HK-2 (cell line): ENCODE results near the gene IGFBP2.

Experiments used
- DNase-seq: peaks from one replicate; pipeline ENCODE4 v3.0.0-alpha.2; 2018; ENCODE audit not compliant: unreplicated experiment

Gene IGFBP2

GRCh38 chr2:216636551-216637450, 3.6 kb downstream of the IGFBP2 start:
- peak; percentile 17 for DNase-seq

DNA sequence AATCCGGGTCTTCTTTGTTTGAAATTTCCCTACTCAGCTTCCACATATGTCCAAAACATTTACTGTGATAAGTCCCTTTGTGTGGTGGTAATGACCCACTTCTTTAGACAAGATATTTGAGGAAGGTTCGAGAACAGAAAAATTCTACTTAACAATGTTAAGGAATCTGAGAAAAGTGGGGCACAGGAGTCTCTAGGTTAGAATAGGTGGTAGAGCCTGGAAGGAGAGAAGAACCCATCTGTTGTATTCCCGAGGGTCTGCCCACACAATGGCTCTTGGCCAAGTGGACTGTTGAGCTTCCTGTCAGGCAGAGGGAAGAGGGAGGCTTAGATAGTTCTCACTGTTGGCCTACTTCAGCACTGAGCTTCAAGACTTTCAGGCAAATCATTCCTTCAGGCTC, 4.3 kb downstream of the IGFBP2 start:
- DNase-seq: no peak

- no peak for DNase-seq
Observed at GRCh38 chr2:216643986-216644659, 10.9 kb downstream of the IGFBP2 start.

DNA sequence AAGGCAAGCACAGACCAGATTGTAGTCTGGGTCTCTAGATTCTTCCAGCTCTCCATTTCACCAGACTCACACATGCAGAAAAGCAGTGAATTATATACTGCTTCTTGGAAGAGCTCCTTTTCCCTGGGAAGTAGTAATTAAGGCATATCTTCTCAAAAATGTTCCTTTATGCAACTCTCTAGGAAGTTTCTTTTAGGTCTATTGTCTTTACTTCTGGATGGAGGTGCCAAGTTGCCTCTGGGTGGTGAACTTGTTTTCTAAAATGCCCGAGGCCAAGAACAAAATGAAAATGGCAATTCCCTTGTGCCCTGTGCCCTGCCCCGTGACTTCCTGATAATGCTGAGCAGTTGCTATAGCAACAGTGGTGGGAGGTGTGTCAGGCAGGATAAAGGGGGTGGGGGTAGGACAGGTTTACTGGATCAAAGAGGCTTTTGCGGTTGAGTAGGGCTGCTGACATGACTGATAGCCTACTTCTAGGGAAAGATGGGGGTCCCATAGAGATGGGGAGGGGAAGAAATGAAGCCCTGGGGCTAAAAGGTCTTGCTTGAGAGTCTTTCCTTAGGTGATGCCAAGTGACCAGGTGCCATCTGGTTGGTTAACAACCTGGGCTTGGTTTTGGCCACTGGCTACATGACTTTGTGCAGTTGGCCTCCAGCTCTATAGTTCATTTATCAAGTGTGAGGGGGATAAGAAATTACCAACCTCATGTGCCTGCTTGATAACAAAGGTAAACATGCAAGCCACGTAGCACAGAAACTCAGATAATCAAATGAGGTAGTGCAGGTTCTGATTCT, 11.8 kb downstream of the IGFBP2 start:
- DNase-seq: no peak

DNA sequence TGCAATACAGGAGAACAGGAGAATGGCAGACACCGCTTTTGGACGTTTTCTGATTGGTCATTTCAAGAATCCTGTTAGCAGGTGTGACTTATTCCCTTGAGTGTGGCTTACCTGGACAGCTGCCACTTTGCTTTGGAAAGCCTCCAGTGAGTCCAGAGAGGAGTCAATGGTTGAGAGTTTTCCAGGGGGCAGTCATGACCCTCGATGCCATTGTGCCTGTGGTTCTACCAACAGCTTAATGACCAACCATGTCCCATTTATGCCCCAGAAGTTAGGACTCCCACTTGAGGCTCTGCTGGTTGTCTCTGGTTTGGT, 12.4 kb downstream of the IGFBP2 start:
- no peak for DNase-seq

DNA sequence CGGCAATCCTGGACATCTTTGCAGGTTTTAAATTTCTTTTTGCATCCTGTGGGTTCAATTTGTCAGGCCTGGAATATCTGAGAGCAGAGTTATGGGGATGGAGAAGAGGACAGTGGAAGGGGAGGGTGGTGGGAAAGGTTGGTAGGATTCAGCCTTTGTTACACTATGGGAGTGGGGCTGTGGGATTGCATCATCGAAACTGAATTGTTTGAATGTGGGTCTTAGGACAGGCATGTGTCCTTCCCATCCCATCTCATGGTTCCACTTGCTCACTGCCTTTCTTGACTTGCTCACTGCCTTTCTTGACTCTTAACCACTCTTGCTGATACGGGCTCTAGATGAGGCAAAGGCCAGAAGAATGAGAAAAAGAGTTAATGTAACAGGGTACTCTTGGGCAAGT, 12.9 kb downstream of the IGFBP2 start:
- DNase-seq: no peak

DNA sequence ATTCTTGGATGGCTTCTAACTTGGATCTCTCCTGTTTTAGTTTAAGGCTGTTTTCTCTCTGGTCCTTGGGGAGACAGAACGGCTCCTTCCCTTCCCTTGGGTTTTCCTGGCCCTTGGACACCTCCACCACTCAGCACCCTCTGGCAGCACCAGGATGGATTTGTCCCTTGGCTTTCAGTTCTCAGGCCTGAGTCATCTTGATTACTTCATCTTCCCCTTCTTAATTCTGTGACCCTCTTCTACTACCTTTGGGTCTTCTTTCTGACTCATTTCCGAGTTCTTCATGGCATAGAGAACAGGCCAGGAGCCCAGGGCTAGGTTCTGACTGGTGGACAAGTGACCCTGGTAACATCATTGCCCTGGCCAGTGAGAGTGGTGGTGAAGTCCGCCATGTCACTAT, 14.9 kb downstream of the IGFBP2 start:
- DNase-seq: no peak

DNA sequence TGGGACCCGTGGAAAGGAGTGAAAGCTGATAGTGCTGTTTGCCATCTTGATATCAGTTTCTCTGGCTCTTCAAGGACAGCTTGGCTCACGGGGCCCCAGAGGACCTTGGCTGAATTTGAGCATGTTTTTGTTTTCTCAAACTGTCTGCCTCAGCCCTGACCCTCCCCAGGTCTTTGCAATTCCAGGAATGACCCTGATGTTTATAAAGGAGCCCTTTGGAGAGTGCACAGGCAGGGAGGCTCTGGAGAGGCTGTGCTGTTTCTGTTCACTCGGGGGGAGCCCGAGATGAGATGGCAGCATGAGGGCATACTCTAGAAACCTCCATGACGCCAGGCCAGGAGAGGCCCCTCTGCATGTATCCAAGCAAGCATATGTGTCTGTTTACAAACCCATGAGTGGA, 16.4 kb downstream of the IGFBP2 start:
- no peak for DNase-seq

DNA sequence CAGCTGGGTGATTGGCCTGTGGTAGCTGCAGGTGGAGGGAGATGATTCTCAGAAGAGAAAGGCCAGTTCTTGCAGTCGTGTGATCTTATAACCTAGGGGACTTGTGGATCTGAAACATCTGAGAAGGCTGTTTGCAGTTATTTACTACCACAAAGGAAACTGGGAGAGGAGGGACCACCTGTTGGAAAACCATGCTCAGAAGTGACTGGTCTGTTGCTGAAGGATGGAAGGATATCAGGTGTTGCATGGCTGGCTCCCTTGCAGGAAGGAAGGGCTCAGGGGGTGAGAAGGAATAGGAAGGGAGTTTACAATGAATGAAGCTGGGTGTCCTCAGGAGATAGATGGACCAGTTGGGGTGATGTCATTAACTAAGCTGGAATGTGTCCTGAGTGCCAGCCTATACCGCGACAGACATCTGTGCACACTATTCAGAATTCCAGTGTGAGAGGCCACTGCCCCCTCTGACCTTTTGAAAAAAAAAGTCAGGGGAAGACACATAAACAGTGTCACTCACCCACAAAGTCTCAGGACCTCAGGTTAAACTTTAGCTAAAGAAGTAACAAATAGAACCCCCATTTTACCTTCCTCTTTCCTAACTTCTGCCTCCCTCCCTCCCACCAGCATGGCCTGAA, 17.5 kb downstream of the IGFBP2 start:
- no peak for DNase-seq

DNA sequence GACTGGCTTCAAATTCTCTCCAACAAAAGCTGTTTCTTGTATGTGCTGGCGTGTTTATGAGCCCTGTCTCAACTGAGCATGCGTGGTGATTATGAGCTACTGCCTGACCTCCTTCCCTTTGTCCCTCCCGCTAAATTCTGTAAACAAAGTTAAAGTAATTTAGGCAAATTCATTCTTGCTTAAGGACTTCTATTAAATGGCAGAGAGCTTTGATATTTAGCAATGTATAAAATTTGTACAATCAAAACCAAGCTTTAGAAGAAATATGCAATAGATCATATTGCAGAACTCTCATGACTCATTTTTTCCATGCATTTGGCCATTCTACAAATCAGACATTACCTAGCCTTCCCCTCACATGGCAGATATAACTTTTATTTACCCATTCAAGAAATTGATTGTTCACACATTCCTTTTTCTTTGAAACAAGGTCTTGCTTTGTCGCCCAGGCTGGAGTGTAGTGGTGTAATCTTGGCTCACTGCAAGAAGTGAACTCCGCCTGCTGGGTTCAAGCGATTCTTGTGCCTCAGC, 18.2 kb downstream of the IGFBP2 start:
- DNase-seq: no peak

- DNase-seq: no peak
Observed at GRCh38 chr2:216652566-216652965, 19.3 kb downstream of the IGFBP2 start.

GRCh38 chr2:216653093-216653799, 20.0 kb downstream of the IGFBP2 start:
- no peak for DNase-seq

GRCh38 chr2:216653931-216654365, 20.7 kb downstream of the IGFBP2 start:
- DNase-seq: no peak

GRCh38 chr2:216654528-216655052, 21.4 kb downstream of the IGFBP2 start:
- DNase-seq: no peak

DNA sequence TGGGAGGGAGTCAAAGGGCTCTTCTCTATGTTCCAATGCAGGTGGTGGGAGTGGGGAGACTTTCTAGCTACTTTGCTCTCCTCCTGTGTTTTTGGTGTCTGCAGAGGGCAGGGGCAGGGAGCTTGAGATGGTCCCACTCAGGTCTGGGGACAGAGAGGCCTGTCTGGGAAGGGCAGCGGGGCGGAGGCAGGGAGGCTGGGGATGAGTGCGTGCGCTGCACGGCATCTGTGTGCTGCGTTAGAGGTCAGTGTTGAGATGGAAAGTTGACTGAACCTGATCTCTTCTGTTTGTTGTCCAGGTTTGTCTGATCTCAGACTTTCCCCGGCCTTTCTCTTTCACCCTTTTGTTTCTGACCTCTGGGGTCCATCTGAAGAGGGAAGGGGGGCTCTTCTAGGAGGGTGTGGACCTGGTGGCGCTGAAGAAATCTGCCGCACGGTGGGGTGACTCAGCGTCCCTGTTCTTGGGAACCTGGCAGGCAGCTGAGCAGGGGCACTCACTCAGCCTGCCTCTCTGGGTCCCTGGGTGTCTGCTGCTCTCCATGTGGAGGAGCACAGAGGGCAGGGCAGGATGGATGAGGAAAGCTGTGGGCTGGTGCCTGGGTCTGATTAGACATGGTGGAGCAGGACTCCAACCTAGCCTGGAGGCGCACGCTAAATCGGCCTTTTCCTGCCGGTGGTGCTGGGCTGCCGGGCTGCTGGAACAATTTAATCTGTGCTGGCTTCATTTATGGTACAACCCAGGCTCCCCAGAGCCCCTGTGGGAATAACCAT, 24.1 kb downstream of the IGFBP2 start:
- DNase-seq: no peak

GRCh38 chr2:216657980-216658379, 24.8 kb downstream of the IGFBP2 start:
- no peak for DNase-seq

GRCh38 chr2:216658757-216659156, 25.5 kb downstream of the IGFBP2 start:
- DNase-seq: no peak

DNA sequence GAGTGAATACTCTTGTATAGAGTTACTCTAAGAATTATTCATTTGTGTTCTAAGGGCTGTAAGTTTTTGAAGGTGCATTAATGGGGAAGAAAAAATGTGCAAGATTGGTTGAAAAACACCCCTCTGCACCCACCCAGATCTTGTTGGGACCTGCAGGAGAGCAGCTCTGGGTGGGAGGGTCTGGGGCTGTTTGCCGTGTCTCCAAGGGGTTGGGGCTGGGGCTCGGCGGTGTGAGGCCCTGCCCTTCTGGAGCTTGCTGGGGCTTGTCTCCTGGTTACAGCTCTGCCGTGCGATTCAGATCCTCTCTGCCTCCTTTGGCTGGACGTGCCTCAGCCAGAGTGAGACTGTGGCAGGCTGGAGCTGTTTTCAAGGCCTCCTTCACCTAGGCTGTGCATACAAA, 26.1 kb downstream of the IGFBP2 start:
- DNase-seq: no peak

GRCh38 chr2:216660496-216660895, 27.3 kb downstream of the IGFBP2 start:
- no peak for DNase-seq

DNA sequence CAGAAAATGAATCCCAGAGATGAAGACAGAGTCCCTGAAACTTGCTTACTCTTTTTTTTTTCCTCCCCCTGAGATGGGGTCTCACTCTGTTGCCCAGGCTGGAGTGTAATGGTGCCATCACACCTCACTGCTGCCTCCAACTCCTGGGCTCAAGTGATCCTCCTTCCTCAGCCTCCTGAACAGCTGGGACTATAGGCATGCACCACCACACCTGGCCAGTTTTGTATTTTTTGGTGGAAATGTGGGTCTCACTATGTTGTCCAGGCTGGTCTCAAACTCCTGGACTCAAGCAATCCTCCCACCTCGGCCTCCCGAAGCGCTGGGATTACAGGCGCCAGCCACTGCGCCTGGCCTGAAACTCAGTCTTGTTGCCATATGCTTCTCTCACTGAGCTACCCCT, 27.8 kb downstream of the IGFBP2 start:
- DNase-seq: no peak
